HG03469 (cell line): ENCODE data around the gene TRMT2A.

Experiments
- ATAC-seq: cut with Tn5 transposase; IDR thresholded peaks from one replicate; pipeline ENCODE4 v1.9.1; 2021; ENCODE audit warnings: mild to moderate bottlenecking, moderate library complexity, moderate number of reproducible peaks; ENCODE audit not compliant: unreplicated experiment

The TRMT2A gene

DNA sequence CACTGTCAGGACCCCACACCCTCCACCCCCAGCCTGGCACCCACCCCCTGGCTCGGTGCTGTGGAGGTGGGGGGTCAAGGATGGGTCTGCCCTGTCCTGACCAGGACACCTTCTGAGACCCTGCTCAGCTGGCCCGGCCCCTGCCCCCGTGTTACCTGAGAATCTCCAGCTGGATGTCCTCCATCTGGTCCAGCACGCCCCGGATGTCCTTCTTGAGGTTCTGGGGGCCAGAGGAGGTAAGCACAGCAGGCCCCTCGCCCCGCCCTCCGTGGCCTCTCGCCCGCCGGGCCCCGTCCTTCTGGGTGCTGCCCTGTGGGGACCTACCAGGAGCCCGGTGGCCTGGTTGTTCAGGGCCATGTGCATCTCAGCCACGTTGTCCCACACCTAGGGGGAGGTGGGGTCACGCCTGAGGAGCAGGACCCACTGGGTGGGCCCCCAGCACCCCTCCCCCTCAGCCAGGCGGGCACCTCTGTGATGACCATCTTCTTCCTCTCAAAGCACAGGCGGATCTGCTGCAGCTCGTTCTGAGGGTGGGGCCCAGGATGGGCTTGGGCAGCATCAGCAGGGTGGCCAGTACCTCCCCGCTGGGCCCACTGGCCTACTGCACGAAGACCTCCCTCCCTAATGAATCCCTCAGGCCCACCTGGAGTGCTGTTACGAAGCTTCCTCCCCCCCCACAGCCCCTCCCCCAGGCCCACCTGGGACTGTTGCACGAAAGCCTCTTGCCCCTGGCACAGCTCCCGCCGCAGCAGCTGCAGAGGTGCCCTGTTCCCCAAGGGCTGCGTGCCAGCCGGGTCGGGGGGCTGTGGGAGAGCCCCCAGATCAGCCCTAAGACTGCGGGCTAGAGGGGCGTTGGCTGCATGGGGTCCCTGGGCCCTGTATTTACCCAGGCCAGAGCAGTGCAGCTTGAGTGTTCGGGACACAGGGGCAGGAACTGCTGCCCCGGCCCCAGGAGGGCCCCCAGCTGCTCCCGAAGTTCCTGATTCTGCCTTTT, 32.5 kb upstream of the TRMT2A start:
- ATAC-seq = no peak

DNA sequence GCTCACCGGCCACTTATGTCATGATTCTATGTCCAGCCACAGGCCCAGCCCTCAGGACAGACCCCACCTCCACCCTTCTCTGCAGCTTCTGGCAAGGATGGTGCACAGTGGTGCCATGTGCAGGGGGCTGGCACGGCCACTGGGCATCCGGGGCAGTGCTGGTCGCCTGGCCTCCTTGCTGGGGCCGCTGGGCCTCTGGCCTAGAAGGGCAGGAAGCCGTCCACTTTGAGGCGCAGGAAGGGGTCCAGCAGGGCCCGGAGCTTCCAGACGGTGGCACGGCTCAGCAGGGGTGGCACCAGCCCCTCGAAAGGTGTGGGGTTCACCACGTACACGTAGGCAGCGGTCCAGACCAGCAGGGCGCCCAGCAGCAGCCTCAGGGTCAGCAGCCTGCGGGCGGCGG, 31.4 kb upstream of the TRMT2A start:
- no peak for ATAC-seq

DNA sequence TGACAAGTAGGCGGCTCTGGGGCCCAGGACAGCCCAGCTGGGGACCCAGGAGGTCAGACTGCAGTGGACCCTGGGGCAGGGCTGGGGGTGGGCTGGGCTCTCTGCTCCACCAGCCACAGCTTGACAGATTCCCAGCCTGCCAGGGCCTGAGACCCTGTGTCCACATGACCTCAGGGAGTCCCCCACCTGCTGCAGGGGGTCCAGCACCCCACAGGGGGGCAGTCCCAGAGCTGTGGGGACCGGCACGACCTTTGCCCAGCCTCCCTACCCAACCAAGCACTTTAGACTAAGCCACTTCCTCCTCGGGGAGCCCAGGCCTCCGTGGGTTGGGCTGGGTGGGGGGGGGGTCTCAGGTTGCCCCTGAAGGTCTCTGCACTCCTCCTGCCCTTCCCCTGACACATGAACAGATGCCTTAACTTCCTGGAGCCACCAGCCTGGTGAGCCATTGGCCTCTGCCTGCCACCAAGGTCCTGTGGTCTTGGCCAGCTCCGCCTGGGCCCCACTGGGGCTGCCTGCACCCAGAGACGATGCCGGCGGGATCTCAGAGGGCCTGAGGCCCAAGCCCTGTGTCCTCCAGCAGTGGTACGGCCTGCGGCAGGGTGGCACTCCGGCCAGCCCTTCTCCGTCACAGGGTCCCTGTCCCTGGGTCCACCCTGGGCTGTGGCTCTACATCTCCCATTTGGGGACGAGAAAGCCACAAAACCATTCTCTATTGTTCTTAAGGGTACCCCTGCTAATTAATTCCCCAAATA, 30.4 kb upstream of the TRMT2A start:
- ATAC-seq = no peak

DNA sequence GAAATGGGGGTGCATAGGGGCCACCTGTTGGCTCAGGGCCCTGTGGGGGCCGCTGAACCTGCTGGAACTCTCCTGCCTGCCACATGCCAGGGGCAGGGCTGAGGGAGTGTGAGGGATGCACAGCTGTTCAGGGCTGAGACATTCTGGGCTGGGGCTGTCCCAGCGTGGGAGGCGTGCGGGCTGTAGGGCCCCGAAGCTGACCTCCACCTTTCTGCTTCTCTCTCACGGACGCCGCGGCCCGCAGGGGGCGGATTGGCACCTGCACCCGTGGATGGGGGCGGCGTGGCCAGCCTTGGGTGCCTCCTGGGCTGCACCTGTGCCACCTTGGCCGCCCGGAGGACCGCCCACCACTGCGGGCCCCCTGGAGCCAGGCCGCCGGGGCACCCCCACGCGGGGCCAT, 29.8 kb upstream of the TRMT2A start:
- ATAC-seq = no peak

DNA sequence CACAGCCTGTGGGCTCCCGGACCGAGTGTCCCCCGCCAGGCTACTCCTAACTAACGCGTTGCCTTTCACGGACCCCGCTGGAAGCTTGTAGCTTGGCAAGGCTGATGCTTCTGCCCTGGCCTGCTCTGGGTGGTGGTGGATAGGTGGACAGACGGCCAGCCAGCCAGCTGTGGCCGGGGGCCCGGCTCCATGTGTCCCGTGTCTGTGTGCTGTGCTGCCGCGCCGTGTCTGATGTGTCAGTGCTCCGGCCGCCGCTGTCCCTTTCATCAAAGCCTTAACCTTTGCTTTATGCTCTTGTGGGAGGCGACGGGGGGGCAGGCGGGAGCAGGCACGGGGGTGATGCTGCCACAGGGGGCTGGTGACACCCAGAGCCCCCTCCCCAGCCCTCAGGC, 28.8 kb upstream of the TRMT2A start:
- no peak for ATAC-seq

DNA sequence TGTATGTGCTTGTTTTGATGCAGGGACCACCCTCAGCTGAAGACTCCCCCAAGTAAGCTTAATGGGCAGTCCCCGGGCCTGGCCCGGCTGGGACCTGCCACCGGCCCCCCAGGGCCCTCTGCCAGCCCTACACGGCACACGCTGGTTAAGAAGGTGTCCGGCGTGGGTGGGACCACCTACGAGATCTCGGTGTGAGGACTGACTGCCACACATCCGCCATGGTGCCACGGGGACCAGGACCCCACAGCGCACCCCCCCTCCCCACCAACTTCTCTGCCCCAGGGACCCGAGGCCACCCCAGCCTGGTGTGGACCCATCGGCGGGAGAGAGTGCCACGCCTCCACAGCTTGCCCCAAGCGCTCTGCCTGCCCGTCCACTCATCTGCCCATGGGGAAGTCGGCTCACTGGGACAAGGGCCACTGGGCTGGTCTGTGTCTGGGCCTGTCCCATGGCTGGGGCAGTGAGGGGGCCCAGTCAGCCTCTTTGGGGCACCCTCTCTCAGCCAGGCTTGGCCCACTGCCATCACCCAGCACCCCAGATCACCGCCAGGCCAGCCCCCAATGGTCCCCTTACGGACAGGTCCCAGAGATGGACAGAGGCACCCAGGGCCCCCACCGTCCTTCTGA, 28.3 kb upstream of the TRMT2A start:
- no peak for ATAC-seq

DNA sequence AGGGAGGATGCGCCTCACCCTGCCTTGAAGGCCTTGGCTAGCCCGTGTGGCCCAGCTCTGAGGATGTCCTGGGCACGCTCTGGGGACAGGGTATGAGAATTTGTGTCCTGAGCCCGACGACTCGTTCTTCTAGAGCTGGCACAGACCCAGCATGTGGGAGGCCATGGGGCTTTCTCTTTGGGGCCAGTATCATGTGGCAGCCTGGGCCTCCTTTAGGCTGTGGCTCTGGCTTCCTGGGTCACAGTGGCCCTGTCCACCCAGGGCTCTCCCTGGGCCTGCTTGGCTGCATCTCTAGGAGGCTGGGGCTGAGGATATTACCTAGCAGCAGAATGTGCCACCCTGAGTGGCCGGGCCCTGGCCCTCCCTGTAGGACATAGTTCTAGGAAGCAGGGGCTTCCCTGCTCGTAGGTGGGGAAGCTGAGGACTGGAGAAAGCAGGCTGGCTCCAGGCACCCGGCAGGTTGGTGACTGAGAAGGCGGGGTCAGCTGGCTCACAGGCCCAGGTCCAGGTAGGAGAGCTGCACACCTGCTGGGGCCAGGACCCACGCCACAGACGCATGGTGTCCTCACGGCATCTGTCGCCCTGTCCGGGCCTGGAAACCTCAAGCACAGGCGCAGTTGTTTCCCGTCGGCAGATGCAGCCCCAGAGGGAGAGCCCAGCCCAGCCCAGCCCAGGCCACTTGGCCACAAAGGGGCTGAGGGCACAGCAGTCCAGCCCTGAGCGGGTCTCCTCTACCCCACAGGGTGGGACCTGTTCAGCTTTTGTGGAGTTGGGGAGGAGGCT, 27.0 kb upstream of the TRMT2A start:
- no peak for ATAC-seq

DNA sequence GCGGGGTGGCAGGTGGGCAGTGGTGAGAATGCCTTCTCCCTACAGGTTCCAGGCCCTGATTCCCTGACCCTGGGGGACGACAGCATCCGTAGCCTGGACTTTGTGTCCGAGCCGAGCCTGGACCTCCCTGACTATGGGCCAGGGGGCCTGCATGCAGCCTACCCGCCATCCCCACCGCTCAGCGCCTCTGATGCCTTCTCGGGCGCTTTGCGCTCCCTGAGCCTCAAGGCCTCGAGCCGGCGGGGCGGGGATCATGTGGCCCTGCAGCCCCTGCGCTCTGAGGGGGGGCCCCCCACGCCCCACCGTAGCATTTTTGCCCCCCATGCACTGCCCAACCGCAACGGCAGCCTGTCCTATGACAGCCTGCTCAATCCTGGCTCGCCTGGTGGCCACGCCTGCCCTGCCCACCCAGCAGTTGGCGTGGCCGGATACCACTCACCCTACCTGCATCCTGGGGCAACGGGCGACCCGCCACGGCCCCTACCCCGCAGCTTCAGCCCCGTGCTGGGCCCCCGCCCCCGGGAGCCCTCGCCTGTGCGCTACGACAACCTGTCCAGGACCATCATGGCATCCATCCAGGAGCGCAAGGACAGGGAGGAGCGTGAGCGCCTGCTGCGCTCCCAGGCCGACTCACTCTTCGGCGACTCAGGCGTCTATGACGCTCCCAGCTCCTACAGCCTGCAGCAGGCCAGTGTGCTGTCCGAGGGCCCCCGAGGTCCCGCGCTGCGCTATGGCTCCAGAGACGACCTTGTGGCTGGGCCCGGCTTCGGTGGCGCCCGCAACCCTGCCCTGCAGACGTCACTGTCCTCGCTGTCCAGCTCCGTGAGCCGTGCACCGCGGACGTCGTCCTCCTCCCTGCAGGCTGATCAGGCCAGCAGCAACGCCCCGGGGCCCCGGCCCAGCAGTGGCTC, 25.9 kb upstream of the TRMT2A start:
- ATAC-seq = no peak

DNA sequence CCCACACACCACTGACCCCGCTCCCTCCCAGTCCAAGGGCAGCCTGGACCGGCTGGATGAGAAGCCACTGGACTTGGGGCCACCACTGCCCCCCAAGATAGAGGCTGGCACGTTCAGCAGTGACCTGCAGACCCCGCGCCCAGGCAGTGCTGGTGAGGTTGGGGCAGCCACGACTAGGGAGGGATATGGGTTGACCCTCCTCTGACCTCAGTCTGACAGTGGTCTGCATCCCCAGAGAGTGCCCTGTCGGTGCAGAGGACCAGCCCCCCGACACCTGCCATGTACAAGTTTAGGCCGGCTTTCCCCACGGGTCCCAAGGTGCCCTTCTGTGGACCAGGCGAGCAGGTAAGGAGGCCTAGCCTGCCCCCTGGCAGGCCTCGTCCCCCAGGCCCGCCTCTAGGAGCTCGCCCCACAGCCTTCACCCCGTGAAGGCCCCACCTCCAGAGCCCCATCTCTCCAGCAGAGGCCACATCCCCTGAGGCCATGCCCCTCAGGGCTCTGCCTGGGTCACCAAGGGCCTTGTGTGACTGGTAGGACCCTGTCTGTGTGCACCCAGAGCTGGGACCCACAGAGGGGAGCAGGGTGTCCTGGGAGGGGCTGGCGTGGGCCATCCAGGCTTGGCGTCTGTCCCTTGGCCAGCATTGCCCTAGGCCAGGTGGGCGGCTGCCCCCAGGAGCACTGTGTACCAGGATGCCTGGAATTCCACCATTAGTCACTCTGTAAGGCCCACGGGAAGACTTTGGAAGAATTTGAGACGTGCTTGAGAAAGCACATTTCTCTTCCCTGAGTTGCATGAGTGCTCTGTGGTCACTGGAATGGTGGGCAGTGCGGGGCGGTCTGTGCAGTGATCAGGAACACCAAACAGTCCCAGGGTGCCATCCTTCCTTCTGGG, 24.4 kb upstream of the TRMT2A start:
- no peak for ATAC-seq

DNA sequence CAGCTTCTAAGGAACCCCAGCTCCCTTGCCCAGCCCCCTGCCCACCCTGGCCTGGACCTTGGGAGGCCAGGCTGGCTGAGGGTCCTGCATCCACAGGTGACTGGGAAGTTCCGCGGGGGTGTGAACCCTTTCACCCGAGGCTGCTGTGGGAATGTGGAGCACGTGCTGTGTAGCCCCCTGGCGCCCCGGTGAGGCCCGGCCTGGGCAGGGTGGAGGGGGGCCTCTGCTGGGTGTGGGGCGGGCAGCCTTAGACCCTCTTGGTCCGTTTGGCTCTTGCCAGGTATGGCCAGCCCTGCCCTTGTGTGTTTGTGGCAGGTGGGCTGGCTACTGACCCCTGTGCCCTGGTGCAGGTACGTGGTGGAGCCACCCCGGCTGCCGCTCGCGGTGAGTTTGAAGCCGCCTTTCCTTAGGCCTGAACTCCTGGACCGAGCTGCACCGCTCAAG, 23.5 kb upstream of the TRMT2A start:
- ATAC-seq = no peak

DNA sequence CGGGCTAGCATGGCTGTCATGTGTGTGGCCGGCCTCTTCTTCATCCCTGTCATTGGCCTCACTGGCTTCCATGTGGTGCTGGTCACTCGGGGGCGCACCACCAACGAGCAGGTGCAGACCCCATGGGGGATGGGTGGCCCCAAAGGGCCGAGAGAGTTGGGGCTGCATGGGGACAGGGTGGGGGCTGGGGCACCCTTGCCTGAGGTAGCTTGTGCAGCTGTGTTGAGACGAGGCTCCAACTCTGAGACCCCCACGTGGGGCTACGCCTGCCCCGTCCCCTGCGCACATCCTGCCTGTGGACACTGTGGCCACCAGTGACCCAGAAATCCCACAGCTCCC, 23.1 kb upstream of the TRMT2A start:
- ATAC-seq = no peak

DNA sequence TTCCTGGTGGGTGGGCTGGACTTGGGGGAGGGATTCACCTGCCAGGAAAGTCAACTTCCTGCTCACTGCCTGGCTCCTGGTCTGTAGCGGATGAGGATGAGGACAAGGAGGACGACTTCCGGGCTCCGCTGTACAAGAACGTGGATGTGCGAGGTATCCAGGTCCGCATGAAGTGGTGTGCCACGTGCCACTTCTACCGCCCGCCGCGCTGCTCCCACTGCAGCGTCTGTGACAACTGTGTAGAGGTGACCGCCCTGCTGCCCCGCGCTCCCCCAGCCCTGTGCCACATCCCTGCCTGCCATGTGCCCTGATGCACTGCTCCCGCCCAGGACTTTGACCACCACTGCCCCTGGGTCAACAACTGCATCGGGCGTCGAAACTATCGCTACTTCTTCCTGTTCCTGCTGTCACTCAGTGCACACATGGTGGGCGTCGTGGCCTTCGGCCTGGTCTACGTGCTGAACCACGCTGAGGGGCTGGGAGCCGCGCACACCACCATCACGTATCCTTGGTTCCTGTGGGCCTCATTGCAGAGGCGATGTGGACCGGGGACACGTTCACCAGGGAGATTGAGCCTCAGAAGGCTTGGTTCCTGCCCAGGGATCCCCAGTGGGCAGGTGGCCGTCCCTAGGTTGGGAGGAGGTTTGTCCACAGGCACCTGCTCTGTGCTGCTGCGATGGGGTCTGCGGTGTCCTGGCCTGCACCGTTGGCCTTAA, 22.5 kb upstream of the TRMT2A start:
- ATAC-seq = no peak

DNA sequence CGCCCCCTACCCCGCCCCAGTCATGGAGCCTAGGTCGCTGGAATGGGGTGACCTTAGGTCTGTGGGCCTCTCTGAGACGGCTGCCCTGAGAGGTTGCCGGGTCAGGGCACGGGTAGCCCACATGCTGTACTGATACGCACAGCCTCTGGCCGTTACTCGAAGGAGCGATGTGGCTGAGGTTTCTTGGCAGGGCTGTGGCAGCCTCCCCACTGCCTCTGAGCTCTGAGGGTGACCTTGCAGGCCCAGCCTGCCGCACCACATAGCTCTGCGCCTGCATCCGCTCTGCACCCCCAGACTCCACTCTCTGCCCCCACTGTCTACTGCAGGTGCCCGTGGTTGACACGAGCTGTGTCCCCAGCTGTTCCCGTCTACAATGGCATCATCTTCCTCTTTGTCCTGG, 21.8 kb upstream of the TRMT2A start:
- ATAC-seq = no peak

DNA sequence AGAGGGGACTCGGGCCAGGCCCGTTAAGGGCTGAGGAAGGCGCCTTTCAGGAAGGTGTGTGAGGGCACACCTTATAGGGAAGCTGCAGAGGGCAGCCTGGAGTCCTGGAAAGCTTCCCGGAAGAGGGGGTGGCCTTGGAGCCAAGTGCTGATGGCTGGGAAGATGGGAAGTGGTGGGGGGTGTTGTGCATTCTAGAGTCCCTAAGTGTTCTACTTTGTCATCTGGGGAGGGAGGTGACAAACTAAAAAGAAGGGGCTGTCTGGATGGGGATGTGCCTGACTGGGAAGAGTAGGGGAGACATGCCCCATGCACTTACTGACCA, 21.4 kb upstream of the TRMT2A start:
- ATAC-seq = no peak

DNA sequence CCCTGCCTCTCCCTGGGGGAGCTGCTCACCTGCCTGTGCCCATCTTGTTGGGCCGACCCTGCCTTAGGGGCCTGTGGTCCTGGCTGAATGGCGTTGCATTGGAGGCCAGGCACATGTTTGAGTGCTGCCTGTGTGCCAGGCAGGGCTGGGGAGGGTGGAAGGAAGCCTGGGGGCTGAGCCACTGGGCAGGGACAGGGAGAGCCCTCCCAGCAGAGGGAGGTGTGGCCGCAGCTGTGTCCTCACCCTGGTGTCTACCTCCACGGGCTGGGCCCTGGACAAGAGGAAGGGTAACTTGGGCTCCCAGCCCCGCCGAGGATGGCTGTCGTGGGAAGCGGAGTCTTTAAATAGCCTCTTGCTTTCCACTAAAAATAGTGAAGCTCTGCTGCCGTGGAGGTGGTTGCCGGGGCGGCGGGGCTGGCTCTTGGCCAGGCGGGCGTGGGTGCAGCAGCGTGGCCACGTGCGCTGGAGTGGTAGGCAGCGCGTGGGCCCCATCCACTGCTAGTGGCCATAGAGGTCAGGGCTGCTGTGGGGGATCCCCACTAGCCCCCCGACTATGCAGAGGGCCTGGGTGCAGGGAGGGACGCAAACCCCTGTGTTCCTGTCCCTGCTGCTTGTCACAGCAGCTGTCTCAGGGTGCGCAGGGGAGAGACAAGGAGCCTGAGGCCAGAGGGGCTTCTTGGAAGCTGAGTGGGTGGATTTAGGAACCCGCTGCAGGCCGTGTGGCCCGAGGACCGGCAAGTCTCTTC, 20.8 kb upstream of the TRMT2A start:
- ATAC-seq = no peak

DNA sequence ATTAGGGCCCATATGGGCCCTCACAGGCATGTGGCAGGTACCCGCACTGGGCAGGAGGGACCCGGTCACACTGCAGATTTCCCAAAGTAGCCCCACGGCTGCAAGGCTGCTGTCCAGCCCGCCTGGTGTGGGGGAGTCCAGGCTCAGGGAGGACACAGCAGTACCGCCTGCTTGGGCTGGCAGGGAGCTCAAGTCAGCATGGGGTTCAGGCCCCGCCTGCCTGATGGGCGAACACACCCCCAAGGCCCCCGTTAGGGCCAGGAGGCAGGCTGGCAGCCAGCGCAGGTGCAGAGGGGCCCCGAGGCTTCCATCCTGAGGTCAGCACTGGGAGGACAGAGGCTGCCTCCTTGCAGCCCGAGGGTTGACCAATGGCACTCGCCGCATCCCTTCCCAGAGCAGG, 20.1 kb upstream of the TRMT2A start:
- ATAC-seq = no peak

DNA sequence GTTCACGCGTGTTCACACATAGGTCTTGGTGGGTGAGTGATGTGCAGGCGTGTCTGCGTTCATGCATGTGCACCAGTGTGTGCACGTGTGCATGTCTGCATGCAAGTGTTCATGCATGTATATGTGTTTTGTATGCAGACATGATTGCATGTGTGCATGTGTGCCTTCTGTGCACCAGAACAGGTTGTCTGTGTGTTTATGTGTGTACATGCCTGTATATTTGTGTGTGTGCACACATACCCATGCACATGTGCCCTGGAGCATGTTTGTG, 19.5 kb upstream of the TRMT2A start:
- ATAC-seq = no peak
